AG20443 (cell line): ENCODE measurements around the gene BTBD1.
"Not testable (repeated sequence)": the region's sequence is repeated elsewhere in the genome, so short reads cannot be mapped to it uniquely, and the experiment has no call there.

Experiments used
- DNase-seq: peaks from one replicate; pipeline ENCODE4 v3.0.0; 2012; ENCODE audit warnings: low spot score, mixed read lengths

Gene BTBD1

DNA sequence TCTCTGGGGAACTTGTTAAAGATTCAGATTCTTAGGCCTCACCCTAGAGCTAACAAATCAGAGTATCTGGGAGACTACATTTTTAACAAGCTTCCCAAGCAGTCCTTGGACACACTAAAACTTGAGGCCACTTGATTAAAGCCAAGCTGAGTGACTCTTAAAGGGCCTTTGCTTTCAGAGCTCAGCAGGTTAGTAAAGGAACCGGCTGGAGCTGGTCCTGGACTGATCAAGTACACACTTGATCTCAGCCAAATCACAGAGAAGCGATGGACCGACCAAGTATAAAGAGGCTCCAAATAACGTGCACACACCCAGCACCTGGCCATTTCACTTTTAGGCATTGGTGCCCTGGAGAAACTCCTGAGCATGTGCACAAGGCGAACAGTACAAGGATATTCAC is 27.5 kb upstream of the BTBD1 start:
- DNase-seq = no peak

DNA sequence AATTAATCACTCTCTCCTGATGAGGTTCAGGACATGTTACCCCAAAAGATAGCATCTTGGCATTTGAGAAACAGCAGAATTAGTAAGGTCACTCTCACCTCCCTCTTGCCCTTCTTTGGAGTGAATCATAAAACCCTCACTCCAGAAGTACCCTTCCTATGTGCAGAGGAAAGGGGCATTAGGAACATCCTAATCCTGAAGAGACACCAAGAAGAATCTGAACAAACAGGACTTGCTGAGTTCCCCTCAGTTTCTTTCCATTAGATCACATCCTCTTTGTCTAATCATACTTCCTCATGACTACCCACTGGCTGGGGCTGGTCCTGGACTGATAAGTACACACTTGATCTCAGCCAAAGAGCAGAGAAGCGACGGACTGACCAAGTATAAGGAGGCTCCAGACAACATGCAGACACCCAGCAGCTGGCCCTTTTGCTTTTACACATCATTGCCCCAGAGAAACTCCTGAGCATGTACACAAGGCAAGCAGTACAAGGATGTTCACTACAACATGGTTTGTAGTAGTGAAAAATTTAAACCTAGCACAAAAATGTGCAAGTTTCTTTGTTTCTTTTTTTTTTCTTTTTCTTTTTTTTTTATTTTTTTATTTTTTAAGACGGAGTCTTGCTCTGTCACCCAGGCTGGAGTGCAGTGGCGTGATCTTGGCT is 25.4 kb upstream of the BTBD1 start:
- DNase-seq = no peak

DNA sequence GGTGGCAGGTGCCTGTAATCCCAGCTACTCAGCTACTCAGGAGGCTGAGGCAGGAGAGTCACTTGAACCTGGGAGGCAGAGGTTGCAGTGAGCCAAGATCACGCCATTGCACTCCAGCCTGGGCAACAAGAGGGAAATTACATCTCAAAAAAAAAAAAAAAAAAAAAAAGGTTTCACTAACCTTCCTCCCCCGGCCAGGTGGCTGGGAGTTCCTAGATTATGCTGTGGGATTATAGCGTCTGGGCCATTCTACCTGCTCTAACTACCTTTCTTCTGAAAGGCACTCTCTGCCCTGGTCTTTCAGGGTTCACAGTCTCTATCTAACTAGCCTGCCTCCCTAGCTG is 24.9 kb upstream of the BTBD1 start:
- DNase-seq = not testable (repeated sequence)

GRCh38 chr15:83090465-83090864 is 23.4 kb upstream of the BTBD1 start:
- no peak for DNase-seq

- no peak for DNase-seq
Measured at GRCh38 chr15:83088876-83089275, 21.8 kb upstream of the BTBD1 start.

GRCh38 chr15:83087576-83087975 is 20.5 kb upstream of the BTBD1 start:
- DNase-seq = no peak

DNA sequence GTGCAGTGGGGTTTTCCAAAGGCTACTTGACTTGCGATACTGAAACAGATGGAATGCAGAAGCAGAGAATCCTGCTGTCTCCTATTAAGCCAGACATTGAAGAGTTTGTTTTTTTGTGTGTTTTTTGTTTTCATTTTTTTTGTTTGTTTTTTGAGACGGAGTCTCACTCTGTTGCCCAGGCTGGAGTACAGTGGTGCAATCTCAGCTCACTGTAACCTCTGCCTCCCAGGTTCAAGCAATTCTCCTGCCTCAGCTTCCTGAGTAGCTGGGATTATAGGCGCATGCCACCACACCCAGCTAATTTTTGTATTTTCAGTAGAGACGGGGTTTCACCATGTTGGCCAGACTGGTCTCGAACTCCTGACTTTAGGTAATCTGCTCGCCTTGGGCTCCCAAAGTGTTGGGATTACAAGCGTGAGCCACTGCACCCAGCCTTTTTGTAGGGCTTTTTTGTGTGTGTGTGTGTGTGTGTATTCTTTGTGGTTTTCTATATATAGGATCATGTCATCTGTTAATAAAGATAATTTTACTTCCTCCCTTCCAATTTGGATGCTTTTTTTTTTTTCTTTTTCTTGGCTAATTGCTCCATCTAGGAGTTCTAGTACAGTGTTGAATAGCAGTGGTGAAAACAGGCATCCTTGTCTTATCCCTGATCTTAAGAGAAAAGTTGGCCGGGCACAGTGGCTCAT is 19.0 kb upstream of the BTBD1 start:
- DNase-seq = not testable (repeated sequence)

DNA sequence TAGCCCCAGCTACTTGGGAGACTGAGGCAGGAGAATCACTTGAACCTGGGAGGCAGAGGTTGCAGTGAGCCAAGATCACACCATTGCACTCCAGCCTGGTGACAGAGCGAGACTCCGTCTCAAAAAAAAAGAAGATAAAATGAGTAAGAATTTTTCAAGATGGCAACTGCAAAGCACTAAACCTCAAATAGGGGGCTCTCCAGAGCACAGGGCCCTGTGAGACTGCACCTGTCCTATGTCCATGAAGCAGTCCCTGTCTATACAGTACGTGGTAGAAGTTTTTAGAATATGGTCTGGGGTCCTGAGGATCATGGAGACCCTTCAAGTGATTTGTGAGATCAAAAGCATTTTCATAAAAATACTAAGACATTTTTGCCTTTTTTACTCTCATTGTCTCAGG is 18.4 kb upstream of the BTBD1 start:
- DNase-seq = not testable (repeated sequence)

- DNase-seq = no peak
Measured at GRCh38 chr15:83082730-83083386, 15.8 kb upstream of the BTBD1 start.

DNA sequence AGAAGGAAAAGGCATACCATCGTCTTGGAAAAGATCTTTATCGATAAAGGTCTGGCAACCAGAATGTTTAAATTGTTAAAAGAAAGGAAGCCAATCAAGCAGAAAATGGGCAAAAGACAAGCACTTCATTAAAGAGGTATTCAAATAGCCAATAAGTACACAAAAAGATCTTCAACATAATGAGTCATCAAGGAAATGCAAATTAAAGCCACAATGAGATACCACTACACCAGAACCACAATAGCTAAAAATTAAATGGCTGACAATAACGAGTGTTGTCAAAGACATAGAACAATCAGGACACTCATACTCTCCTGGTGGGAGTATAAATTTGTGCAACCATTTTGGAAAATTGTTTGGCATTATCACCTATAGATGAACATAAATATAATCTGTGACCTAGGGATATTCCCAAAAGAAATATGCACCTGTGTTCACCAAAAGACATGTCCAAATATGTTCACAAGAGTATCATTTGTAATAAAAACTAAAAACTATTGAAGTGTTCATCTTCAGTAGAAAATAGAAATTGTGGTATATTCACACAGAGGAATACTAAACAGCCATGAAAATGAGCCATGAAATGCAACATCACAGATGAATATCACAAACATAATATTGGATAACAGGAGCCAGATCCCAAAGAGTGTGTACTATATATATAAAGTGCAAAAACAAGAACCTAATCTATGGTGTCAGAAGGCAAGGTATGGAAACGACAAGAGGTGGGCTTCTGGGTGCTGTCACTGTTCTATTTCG is 14.4 kb upstream of the BTBD1 start:
- no peak for DNase-seq

DNA sequence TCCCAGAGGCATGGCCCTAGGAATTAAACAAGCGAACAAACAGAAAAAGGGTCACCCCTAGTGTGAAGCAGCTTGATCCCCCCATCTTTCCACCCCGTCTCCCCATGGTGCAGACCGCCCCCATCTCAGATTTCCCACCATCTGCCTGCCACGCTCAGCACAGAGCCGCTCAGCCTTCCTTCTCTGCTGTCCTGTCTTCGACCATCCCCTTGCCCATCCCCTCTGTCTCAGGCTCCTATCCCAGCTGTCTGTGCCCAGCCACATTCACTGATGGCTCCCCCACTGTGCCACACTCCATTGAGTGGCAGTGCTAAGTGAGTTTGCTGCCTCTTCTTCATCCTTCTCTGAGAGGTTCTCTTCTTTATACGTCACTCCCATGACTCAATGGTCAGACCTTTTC is 11.7 kb upstream of the BTBD1 start:
- DNase-seq = no peak

- no peak for DNase-seq
Measured at GRCh38 chr15:83077491-83078230, 10.6 kb upstream of the BTBD1 start.

DNA sequence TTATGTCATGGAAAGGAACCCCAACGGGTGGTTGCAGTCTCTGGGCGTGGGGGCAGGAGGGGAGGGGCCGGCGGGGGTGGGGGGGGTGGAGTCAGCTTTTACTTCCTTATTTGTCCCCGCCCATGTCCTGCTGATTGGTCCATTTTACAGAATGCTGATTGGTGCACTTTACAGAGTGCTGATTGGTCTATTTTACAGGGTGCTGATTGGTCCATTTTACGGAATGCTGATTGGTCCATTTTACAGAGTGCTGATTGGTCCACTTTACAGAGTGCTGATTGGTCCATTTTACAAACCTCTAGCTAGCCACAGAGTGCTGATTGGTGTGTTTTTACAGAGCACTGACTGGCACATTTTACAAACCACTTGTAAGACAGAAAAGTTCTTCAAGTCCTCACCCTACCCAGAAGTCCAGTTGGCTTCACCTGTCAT is 2.2 kb upstream of the BTBD1 start:
- not testable (repeated sequence) for DNase-seq

GRCh38 chr15:83068054-83068453 is 1.0 kb upstream of the BTBD1 start:
- no peak for DNase-seq

- DNase-seq = no peak
Measured at GRCh38 chr15:83067638-83067962, 548 bp upstream of the BTBD1 start.

- no peak for DNase-seq
Measured at GRCh38 chr15:83066034-83066733, 868 bp downstream of the BTBD1 start.

DNA sequence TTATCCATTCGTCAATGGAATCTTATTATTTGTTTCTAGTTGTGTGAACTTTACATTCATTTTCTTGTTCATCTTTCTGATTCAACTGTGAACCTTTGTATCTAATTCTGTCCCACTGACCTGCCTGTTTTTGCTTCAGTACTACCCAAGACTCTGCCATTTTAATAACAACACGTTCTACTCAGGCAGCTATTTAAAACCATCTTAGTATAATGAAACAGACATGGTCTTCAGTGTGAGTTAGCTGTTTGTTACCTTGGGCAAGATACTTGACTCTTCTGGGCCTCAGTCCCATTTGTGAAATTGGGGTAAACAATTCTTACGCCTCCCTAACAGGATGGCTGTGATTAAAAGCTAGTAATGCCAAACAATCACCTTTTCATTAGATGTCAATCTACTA is 1.6 kb downstream of the BTBD1 start:
- DNase-seq = no peak

DNA sequence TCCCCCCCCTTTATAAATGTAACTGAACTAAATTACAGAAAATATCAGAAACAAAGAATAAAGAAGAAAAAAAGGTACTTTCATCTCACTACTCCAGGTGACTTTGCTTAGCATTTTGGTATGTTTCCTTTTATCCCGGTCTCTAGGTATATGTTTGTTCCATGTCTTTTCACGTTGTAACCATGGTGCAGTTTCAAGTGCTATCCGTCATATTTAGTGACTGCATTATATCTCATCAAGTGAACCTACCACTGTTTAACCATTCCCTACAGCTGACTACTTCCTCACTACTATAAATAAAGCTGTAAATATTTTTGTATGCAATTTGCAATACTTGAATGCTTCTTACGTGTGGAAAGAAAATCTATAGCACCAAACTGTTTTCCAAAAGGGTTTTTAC is 2.2 kb downstream of the BTBD1 start:
- DNase-seq = no peak

DNA sequence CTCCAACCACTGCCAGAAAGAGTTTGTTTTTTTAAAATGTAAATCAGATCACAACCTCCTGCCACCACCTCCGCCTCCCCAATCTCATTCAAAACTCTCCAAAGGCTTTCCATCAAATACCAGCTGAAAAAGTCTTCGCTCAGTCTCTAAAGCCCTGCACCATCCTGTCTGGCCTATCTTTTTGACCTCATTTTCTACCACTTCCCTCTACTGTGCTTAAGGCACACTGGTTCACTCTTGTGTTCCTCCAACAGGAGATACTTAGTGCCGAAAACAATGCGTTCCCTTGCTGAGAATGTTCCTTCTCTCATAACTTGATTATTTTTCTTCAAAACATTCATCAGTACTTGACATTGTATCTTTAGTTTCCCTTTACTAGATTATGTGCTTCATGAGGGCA is 3.5 kb downstream of the BTBD1 start:
- no peak for DNase-seq

GRCh38 chr15:83062768-83063180 is 4.3 kb downstream of the BTBD1 start:
- no peak for DNase-seq

DNA sequence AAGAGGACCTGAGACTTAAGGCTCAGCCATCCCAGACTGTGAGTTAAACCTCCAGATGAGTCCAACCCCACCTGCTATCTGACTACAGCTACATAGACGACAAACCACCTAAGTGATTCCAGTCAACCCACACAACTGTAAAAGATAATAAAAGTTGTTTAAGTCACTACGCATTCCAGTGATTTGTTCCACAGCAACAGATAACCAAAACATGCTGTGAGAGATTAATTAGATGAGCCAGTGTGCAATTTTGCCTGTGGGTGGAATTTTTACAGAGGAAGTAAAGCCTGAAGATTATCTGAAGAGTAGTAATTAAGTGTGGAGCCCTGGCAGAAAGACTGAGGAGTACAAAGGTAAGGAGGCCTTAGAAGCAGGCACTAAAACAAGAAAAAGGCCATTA is 5.4 kb downstream of the BTBD1 start:
- DNase-seq = peak; percentile 17
